Measurements from ENCODE around the gene STC2.

STC2 gene

DNA sequence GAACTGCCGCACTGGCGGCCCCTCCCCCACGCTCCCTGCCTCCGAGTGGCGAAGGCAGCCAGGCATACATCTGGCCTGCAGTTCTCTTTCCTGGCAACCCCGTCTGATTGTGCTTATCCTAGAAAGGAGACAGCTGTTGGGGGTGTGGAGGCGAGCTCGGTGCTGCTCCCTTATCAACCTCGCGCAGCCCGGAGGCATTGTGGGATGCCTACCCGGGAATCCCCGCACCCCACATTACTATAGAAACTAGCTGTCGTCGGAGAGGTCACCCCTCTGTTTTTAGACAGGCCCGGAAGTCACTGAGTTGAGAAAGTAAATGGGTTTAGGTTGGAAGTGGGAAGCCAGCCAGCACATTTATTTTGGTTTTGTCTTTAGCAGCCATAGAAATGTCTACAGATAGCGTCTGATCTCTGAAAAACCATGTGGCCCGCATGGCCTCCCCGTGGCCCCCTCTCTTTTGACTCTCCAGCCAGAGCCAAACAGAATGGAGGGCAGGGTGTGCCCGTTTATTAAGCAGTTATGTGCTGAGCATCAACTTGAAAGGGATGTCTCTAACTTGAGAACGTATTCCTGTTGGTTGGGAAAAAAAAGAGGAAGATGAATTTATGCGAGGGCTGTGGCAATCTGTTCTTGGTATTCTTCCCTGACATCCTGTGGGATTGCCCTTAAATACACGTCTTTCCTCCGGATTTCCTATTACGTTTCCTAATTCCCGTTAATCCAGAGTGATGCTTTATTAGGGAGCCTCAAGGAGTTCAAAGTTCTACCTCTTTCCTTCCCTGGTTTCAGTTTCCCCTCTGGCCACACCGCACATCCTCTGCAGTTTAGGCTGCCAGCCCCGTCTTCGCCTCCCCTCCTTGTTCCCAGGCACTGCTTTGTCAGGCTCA lies 3.9 kb downstream of the STC2 start:
- peak overlapping the region; percentile 76 for H3K4me3 ChIP-seq
- TF ChIP-seq POLR2AphosphoS5 (IDR thresholded peaks at IDR 0.05; ENCODE audit: borderline replicate concordance, low read depth, low read length): peak; percentile 49
- TF ChIP-seq FOXP2 (optimal IDR thresholded peaks at IDR 0.05; ENCODE audit: control extremely low read depth, extremely low read length, insufficient read depth): peak; percentile 26
- no peak for TF ChIP-seq EZH2 (IDR thresholded peaks at IDR 0.05)
- no peaks in the 10 kb centered on the region for H3K9me3 ChIP-seq (ENCODE audit: low read depth, low read length)
- peak overlapping the region; percentile 80 for H3K27ac ChIP-seq
- peaks cover 59% of the 10 kb centered on the region for H3K36me3 ChIP-seq (ENCODE audit: insufficient read depth, low read length)
- H3K9ac ChIP-seq (ENCODE audit: insufficient read length): peak overlapping the region; percentile 5
- DNase-seq (ENCODE audit: low read depth, low spot score): no peak

DNA sequence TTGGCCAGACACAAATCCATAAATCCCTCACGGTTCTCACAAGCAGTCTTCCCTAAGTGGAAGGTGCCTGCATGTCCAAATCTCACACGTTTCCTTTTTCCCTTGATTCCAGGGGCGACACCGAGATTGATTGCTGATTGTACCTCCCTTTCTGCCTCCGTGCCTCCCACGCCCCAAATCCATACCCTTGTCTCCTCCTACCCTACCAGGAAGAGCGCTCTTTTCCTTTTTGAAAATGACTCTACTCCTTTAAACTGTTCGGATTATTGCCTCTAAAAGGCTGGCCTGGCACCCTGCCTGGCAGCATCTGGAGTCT lies 4.5 kb downstream of the STC2 start:
- Histone ChIP-seq H3K9ac (ENCODE audit: insufficient read length) (no peak overlapping the region), H3K36me3 (ENCODE audit: insufficient read depth, low read length) (peaks cover 65% of the 10 kb centered on the region), H3K4me3 (peak overlapping the region; percentile 76), H3K27ac (peak overlapping the region; percentile 76), H3K9me3 (ENCODE audit: low read depth, low read length) (no peaks in the 10 kb centered on the region)
- no peak for TF ChIP-seq POLR2AphosphoS5 (IDR thresholded peaks at IDR 0.05; ENCODE audit: borderline replicate concordance, low read depth, low read length)
- TF ChIP-seq EZH2 (IDR thresholded peaks at IDR 0.05): no peak
- no peak for TF ChIP-seq FOXP2 (optimal IDR thresholded peaks at IDR 0.05; ENCODE audit: control extremely low read depth, extremely low read length, insufficient read depth)
- no peak for DNase-seq (ENCODE audit: low read depth, low spot score)

DNA sequence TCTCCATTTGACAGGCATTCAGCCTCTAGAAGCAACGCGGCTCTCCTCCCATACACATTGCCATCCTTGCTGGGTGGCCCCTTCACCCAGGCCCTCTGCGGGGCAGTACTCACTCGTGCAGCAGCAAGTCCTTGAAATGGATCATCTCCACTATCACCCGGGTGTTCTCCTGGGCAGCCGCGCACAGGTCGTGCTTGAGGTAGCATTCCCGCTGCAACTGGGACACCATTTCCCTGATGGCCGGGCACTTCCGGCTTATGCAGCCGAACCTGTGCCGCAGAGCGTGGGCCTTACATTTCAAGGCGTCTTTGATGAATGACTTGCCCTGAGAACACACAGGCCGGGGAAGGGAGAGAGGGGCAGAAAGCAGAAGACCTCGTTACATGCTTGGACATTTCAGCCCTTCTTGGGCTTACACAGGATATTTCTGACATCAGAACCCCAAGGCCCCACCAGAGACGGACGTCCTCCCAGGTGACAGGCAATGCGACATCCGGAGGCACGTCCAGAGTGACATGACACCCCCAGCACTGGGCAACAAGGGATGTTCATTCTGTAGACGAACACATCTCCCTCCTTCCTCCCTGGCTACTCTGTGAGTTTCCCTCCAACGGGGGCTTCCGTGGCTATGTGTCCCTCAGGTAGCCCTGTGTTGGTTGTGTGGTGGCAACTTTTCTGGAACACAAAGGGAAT lies 5.0 kb downstream of the STC2 start:
- peak overlapping the region; percentile 76 for H3K4me3 ChIP-seq
- H3K9ac ChIP-seq (ENCODE audit: insufficient read length): no peak overlapping the region
- H3K36me3 ChIP-seq (ENCODE audit: insufficient read depth, low read length): peaks cover 70% of the 10 kb centered on the region
- peak overlapping the region; percentile 76 for H3K27ac ChIP-seq
- TF ChIP-seq FOXP2 (optimal IDR thresholded peaks at IDR 0.05; ENCODE audit: control extremely low read depth, extremely low read length, insufficient read depth): no peak
- no peak for TF ChIP-seq EZH2 (IDR thresholded peaks at IDR 0.05)
- TF ChIP-seq POLR2AphosphoS5 (IDR thresholded peaks at IDR 0.05; ENCODE audit: borderline replicate concordance, low read depth, low read length): no peak
- DNase-seq (ENCODE audit: low read depth, low spot score): no peak
- H3K9me3 ChIP-seq (ENCODE audit: low read depth, low read length): no peaks in the 10 kb centered on the region

DNA sequence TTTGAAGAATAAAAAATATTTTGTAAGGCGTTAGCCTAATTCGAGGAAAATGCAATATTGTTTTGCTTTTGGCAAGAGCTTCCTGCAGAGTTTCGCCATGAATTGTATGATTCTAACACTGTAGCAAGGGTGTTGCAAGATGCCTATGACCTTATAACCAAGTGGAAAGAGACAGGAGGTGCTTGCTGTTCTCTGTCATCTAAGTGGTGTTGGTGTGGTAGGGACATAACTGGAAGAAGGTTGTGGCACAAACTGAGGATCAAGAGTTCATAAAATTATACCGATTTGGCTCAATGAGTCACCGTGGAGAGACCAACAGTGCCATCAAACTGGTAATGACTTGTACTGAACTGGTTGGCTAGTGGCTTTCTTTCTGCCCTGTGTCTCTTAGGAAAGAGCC lies 6.3 kb downstream of the STC2 start:
- TF ChIP-seq EZH2 (IDR thresholded peaks at IDR 0.05): no peak
- TF ChIP-seq POLR2AphosphoS5 (IDR thresholded peaks at IDR 0.05; ENCODE audit: borderline replicate concordance, low read depth, low read length): no peak
- no peak for TF ChIP-seq FOXP2 (optimal IDR thresholded peaks at IDR 0.05; ENCODE audit: control extremely low read depth, extremely low read length, insufficient read depth)
- H3K27ac ChIP-seq: no peak overlapping the region
- H3K36me3 ChIP-seq (ENCODE audit: insufficient read depth, low read length): peaks cover 84% of the 10 kb centered on the region

DNA sequence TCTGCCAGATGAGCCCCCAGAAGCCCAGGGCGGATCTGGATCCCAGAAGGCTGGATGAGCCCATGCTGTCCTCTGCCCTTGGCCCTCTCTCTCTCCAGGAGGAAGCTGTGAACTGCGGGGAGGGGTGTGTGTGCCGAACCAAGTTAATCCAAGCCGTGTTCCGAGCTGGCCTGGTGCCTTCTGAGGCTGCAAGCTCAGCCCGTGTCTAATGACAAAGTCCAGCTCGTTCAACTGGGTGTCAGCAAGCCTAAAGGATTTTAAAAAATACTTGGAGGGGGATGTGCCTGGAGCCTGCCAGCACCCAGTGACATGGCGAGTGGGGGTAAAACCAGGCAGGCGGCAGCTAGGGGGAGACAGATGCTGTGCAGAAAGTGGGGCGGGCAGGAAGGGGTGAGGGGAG lies 8.0 kb downstream of the STC2 start:
- peaks cover 81% of the 10 kb centered on the region for H3K36me3 ChIP-seq (ENCODE audit: insufficient read depth, low read length)
- H3K9me3 ChIP-seq (ENCODE audit: low read depth, low read length): no peaks in the 10 kb centered on the region
- TF ChIP-seq EZH2 (IDR thresholded peaks at IDR 0.05) (no peak), POLR2AphosphoS5 (IDR thresholded peaks at IDR 0.05; ENCODE audit: borderline replicate concordance, low read depth, low read length) (no peak), FOXP2 (optimal IDR thresholded peaks at IDR 0.05; ENCODE audit: control extremely low read depth, extremely low read length, insufficient read depth) (no peak)
- no peak for DNase-seq (ENCODE audit: low read depth, low spot score)
- no peak overlapping the region for H3K4me3 ChIP-seq
- H3K9ac ChIP-seq (ENCODE audit: insufficient read length): no peak overlapping the region
- no peak overlapping the region for H3K27ac ChIP-seq

More for the DNA sequence above, 6.3 kb downstream of the STC2 start:
- Histone ChIP-seq H3K9me3 (ENCODE audit: low read depth, low read length) (no peaks in the 10 kb centered on the region), H3K4me3 (no peak overlapping the region), H3K9ac (ENCODE audit: insufficient read length) (no peak overlapping the region)
- no peak for DNase-seq (ENCODE audit: low read depth, low spot score)

DNA sequence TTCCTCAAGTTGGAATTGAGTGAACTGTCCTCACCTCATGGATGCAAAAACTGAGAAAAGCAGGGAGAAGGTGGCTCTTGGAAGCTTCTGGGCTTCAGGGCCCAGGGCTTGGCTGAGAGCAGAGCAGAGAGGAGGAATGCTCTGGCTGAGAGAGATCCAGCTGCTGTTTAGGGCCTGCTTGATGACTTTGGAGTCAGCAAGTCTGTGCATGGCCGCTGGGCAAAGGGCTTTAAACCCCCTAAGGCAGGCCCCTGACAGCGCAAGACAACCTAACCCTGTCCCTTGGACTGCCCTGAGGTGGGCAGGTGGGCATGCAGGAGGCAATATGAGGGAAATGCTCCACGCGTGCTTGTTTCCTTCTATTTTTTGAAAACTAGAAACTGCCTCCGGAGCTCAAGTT lies 8.6 kb downstream of the STC2 start:
- no peak overlapping the region for H3K9ac ChIP-seq (ENCODE audit: insufficient read length)
- H3K27ac ChIP-seq: no peak overlapping the region
- peaks cover 75% of the 10 kb centered on the region for H3K36me3 ChIP-seq (ENCODE audit: insufficient read depth, low read length)
- DNase-seq (ENCODE audit: low read depth, low spot score): no peak
- TF ChIP-seq EZH2 (IDR thresholded peaks at IDR 0.05): no peak
- no peak for TF ChIP-seq FOXP2 (optimal IDR thresholded peaks at IDR 0.05; ENCODE audit: control extremely low read depth, extremely low read length, insufficient read depth)
- TF ChIP-seq POLR2AphosphoS5 (IDR thresholded peaks at IDR 0.05; ENCODE audit: borderline replicate concordance, low read depth, low read length): no peak
- no peak overlapping the region for H3K4me3 ChIP-seq
- H3K9me3 ChIP-seq (ENCODE audit: low read depth, low read length): no peaks in the 10 kb centered on the region

DNA sequence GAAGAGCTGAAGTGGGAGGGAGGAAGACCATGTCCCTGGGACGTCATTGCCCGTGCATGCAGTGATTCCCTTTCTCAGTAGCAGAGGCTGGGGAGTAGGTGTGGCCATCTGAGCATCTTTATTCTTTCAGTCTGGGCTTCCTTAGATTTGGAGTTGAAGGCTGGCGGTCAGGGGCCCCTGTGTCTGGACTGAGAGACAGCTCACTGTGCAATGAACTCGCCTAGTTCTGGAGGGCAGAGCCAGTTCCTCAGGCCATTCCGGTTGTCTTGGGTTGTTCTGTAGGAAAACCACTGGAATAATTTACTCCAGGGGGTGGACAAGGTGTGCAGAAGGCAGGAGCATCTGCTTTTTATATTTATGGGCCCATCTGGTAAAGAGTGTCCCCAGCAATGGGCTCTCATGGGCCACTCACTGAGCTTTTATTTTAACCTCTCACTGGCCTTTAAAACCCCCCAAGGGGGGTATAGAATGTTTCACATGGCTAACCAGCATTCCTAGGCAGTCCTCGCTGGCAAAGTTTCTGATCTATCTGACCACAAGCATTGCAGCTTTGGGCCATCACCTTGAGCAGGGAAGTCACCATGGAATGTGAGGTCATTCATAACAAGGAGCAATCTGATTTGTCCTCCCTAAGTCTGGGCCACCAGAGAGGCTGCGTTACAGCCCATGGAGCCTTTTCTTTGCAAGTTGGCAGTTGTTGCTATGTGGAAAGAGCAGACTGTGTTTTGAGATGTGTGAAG lies 9.2 kb downstream of the STC2 start:
- Histone ChIP-seq H3K9me3 (ENCODE audit: low read depth, low read length) (no peaks in the 10 kb centered on the region), H3K9ac (ENCODE audit: insufficient read length) (no peak overlapping the region), H3K27ac (no peak overlapping the region), H3K4me3 (no peak overlapping the region), H3K36me3 (ENCODE audit: insufficient read depth, low read length) (peaks cover 74% of the 10 kb centered on the region)
- DNase-seq (ENCODE audit: low read depth, low spot score): no peak
- TF ChIP-seq EZH2 (IDR thresholded peaks at IDR 0.05): no peak
- TF ChIP-seq FOXP2 (optimal IDR thresholded peaks at IDR 0.05; ENCODE audit: control extremely low read depth, extremely low read length, insufficient read depth): no peak
- no peak for TF ChIP-seq POLR2AphosphoS5 (IDR thresholded peaks at IDR 0.05; ENCODE audit: borderline replicate concordance, low read depth, low read length)

DNA sequence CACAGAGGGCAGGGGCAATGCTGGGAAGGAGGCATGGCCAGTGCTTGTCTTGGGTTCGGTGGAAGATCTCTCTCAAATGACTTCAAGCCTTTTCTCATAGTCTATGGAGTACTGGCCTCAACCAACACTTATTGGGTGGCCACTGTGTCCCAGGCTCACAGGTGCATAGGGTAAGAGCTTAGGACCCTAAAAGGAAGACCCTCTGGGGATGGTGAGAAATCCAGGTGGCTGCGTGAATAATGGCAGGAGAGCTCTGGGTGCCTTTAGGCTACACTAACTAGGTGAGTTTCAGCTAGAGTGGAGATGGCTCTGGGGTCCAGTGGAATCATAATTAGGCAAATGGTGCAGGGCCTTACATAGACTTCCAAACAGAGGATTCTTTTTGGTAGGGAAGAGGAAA lies 9.9 kb downstream of the STC2 start:
- TF ChIP-seq FOXP2 (optimal IDR thresholded peaks at IDR 0.05; ENCODE audit: control extremely low read depth, extremely low read length, insufficient read depth) (no peak), POLR2AphosphoS5 (IDR thresholded peaks at IDR 0.05; ENCODE audit: borderline replicate concordance, low read depth, low read length) (no peak), EZH2 (IDR thresholded peaks at IDR 0.05) (no peak)
- Histone ChIP-seq H3K4me3 (no peak overlapping the region), H3K9me3 (ENCODE audit: low read depth, low read length) (no peaks in the 10 kb centered on the region), H3K9ac (ENCODE audit: insufficient read length) (no peak overlapping the region), H3K36me3 (ENCODE audit: insufficient read depth, low read length) (peaks cover 69% of the 10 kb centered on the region), H3K27ac (no peak overlapping the region)
- DNase-seq (ENCODE audit: low read depth, low spot score): no peak
